HG03575 (cell line): ENCODE measurements around the gene LILRB5.
"Not testable (repeated sequence)": the region's sequence is repeated elsewhere in the genome, so short reads cannot be mapped to it uniquely, and the experiment has no call there.

Experiments used
- ATAC-seq: cut with Tn5 transposase; IDR thresholded peaks from one replicate; pipeline ENCODE4 v1.9.1; 2021; ENCODE audit not compliant: unreplicated experiment, insufficient number of reproducible peaks, low FRiP score; ENCODE audit errors: extremely low read depth

Gene LILRB5

DNA sequence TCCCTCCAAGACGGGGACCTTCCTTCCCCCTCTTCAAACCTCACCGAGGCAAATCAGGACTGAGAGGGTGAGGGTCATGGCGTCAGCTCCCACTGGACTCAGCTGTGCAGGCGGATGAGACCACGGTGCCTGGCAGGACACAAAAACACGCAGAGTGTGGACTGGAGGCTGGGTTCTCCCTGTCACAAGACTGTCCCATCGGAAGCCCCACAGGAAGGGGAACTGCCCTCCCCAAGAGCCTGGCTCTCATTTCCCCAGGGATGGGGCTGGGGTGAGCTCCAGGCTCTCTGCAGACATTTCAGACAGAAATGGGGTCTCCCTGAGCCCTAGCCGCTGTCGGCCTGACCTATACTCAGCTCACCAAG is at the start of gene LILRB5:
Gene LILRB5, minus strand, starts transcription at position 158 of the 365 bp plus-strand sequence. Its CDS starts 80 bp downstream, at position 78.
- no peak for ATAC-seq

DNA sequence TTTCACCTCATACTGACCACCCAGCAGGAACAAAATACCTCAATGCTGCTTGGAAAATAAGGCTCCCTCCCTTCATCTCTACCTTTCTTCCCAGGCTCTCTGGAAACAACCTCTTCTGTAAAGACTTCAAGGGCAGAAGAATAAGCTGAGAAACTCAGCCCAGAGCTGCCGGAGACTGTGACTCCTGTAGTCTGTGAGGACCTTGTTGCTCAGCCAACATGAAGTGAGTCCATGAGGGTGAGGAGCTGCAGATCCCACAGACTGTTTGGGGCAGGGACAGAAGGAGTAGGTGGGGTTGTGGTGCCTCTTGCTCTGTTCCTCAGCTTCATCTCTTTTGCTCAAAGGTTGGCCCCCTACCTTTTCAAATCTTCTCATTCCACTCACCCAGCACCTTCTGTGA is 48.1 kb upstream of the LILRB5 start:
- no peak for ATAC-seq

GRCh38 chr19:54302257-54302656 is 45.2 kb upstream of the LILRB5 start:
- no peak for ATAC-seq

GRCh38 chr19:54299515-54299914 is 42.4 kb upstream of the LILRB5 start:
- no peak for ATAC-seq

DNA sequence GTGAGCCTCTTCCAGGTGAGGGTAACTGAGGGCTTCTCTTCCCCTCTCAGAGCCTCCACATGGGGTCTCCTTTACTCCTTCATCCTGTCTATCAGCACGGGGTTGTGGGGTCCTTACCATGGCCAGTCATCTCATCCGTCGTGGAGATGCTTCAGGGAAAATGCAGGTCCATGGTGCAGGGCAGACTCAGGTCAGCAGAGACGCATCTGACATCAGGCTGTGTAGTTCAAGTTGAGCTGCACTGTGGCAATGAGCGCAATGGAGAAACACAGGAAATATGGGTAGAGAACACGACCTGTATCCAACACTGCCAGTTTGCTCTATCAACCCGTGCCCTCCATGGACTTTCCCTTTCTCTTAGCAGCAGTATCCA is 42.0 kb upstream of the LILRB5 start:
- no peak for ATAC-seq

DNA sequence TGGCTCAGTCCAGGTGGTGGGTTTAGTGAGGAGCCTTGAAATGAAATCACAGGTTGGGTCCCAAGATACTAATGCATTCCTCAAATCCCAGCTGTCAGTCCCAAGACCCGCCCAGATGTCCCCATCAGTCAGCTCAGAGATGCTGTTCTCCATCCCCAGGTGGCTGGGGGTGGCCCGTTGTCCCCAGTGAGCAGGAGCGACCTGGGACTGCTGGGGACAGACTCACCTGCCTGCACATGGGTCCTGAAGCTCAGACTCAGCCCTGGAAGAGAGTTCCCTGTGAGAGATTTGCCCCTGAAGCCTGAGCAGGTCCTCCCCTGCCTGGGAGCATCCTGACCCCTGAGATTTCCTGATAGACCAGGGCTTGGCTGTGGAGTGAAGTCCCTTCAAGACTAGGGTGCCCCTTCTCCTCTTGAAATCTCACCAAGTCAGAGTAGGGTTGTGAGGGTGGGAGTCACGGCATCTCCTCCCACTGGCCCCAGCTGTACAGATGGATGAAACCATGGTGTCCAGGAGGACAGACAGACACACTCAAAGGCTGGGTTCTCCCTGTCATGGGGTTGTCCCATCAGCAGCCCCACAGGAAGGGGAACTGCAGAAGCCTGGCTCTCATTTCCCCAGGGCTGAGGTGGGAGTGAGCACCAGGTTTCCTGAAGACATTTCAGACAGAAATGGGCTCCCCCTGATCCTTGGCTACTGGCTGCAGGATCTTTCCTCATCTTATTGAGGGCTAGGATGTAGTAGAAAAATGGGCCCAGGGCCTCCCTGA is 41.5 kb upstream of the LILRB5 start:
- ATAC-seq, result no peak

DNA sequence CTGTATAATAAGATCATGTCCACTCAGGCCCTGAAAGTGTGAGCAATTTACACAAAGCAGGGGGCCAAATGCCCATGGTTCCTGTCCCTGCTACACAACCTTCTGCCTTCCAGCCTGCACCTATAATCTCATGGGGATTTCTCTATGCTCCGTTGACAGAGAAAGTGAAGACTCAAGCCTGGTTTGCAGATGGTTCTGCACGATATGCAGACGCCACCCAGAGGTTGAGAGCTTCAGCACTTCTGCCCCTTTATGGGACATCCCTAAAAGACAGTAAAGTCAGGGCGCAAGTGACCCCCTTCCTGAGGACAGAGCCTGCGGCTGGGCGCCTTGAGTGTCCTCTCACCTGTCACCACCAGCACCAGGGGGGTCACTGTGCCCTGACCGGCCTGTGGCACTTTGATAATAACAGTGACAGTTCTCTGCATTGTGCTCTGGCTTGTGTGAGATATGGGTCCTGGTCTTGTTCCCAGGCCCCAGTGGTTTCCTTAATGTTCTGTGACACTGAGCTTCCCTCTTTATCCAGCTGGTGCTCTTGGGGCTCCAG is 40.8 kb upstream of the LILRB5 start:
- no peak for ATAC-seq

- ATAC-seq, result no peak
Observed at GRCh38 chr19:54294539-54294938, 37.5 kb upstream of the LILRB5 start.

DNA sequence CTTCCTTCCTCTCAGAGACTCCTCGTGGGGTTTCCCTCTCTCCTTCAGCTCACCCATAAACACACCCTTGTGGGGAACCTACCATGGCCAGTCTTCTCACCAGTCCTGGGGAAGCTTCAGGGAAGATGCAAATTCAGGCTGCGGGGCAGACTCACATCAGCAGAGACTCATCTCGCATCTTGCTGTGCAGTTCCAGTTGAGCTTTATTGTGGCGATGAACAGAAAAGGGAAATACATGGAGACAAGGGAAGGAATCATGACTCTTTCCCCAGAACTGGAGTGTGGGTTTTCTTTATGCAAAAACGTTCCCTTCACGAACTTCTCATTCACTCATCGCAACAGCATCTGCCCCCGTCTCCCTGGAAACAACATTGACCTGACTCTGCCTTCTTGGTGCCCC is 32.1 kb upstream of the LILRB5 start:
- not testable (repeated sequence) for ATAC-seq

DNA sequence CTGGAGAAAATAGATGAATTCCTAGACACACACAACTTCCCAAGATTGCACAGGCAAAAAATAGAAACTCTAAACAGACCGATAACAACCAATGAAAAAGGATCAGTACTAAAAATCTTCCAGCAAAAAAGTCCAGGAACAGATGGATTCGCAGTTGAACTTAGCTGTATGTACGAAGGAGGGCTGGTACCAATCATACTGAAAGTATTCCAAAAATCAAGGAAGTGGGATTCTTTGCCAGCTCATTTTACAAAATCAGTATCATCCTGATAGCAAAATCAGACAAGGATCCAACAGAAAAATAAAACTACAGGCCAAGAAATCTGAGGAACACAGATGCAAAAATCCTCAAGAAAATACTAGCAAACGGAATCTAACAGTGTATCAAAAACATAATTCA is 30.4 kb upstream of the LILRB5 start:
- ATAC-seq, result no peak

DNA sequence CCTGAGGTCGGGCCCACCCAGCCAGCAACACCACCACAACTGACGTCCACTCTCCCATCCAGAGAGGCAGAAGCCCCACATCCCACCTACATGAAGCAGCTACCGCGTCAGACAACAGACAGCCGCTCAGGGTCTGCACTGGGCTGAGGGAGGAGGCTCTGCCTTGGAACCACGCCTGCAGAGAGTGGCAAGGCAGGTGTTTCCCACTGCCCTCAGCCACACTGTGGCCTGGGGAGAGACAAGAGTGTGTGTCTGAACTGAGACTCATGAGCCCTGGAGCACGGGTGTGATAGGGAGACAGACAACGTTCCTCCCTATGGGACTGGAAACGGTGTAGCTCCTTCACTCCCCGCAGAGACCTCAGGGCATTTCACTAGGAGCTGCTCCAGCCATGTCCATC is 29.2 kb upstream of the LILRB5 start:
- ATAC-seq, result not testable (repeated sequence)

- not testable (repeated sequence) for ATAC-seq
Observed at GRCh38 chr19:54285427-54286056, 28.5 kb upstream of the LILRB5 start.

- no peak for ATAC-seq
Observed at GRCh38 chr19:54282686-54283470, 25.8 kb upstream of the LILRB5 start.

DNA sequence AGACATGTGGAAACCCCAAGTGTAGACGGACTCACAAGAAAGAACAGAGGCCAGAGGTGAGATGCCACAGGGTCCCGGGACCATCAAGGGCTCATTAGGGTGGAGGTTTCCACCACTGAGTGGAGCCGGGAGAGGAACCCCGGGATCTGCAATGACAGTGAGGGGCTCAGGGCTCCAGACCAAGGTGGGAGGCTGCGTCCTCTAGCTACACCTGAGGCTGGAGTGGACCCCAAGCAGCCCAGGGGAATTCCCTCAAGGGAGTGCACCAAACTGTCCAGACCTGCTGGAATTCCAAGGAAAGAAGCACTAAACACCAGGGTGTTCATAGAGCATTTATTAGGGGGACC is 24.6 kb upstream of the LILRB5 start:
- ATAC-seq, result not testable (repeated sequence)

GRCh38 chr19:54281007-54281728 is 24.1 kb upstream of the LILRB5 start, which contains the start of gene LILRB2:
LILRB2 (minus strand) TSS chr19:54281110; CDS start chr19:54280496, 614 bp downstream.
- no peak for ATAC-seq

GRCh38 chr19:54280441-54280840 is 23.4 kb upstream of the LILRB5 start:
- not testable (repeated sequence) for ATAC-seq

DNA sequence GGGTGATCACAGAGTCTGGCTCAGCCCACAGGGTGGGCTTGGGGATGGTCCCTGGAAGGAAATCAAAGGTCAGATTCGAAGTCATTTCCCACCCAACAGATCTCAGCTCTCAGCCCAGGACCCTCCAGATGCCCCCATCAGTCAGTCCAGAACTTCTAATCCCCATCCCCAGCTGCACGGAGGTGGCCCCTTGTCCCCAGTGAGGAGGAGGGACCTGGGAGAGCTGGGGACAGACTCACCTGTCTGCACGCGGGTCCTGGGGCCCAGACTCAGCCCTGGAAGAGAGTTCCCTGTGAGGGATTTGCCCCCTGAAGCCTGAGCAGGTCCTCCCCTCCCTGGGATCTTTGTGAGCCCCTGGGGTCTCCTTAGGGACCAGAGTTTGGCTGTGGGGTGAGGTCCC is 23.0 kb upstream of the LILRB5 start:
- not testable (repeated sequence) for ATAC-seq

DNA sequence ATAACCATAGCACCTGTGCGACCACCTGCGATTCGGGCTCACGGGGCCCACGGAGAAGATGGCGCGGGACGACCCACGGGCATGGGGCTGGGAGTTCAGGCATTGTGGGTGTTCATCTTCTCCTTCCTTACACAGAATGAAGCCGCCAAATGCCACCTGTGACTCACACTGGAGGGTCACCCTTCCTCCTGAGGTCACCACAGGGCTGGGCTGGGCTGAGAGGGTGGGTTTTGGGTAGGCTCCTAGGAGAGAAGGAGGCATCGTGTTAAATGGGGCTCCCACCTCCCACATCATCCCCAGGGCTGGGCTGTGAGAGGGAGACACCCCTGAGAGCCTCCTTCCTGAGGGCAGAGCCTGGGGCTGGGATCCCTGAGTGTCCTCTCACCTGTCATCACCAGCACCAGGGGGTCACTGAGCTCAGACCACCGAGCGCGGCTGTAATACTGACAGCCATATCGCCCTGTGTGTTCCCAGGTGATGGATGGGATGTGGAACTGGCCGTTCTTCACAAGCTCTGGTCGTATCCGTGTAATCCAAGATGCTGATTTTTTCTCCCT is 22.4 kb upstream of the LILRB5 start:
- no peak for ATAC-seq
